Effector memory CD4-positive, alpha-beta T cell (primary cell): ENCODE measurements around the gene NUP50.

Source experiments
- DNase-seq, 3 donors: peaks; one replicate each; pipeline ENCODE4 v3.0.0-alpha.2; 2020
- H3K27ac ChIP-seq: 2 replicates; pipeline ENCODE4 v1.7.0; 2013; ENCODE audit warnings: mild to moderate bottlenecking, low read length, moderate library complexity; ENCODE audit not compliant: insufficient read depth, poor library complexity, severe bottlenecking
- H3K27me3 ChIP-seq: replicated peaks from 2 replicates; pipeline ENCODE4 v1.7.0; 2013; ENCODE audit warnings: mild to moderate bottlenecking, low read length; ENCODE audit not compliant: insufficient read depth, control insufficient read depth, poor library complexity, severe bottlenecking
- H3K36me3 ChIP-seq: 2 replicates; pipeline ENCODE4 v1.7.0; 2013; ENCODE audit warnings: mild to moderate bottlenecking, low read length, moderate library complexity; ENCODE audit not compliant: control insufficient read depth, insufficient read depth
- H3K4me1 ChIP-seq: 2 replicates; pipeline ENCODE4 v1.7.0; 2013; ENCODE audit warnings: low read length, mild to moderate bottlenecking; ENCODE audit not compliant: control insufficient read depth, insufficient read depth, poor library complexity, severe bottlenecking
- H3K4me3 ChIP-seq: 2 replicates; pipeline ENCODE4 v1.7.0; 2013; ENCODE audit warnings: low read length, low read depth, mild to moderate bottlenecking; ENCODE audit not compliant: insufficient read depth, poor library complexity, severe bottlenecking
- H3K9me3 ChIP-seq: 2 replicates; pipeline ENCODE4 v1.7.0; 2013; ENCODE audit warnings: mild to moderate bottlenecking, low read length, moderate library complexity; ENCODE audit not compliant: control insufficient read depth

The NUP50 gene

GRCh38 chr22:45134313-45134712, 29.4 kb upstream of the NUP50 start:
- H3K9me3 ChIP-seq: no peaks in the 10 kb centered on the region
- peaks cover 12% of the 10 kb centered on the region for H3K36me3 ChIP-seq
- no peak overlapping the region for H3K4me3 ChIP-seq
- no peak for DNase-seq
- peaks cover 5% of the 10 kb centered on the region for H3K4me1 ChIP-seq
- no peak overlapping the region for H3K27ac ChIP-seq
- no peaks in the 10 kb centered on the region for H3K27me3 ChIP-seq

GRCh38 chr22:45136594-45136993, 27.1 kb upstream of the NUP50 start:
- no peak overlapping the region for H3K4me3 ChIP-seq
- H3K27ac ChIP-seq: no peak overlapping the region
- no peaks in the 10 kb centered on the region for H3K27me3 ChIP-seq
- H3K36me3 ChIP-seq: peaks cover 12% of the 10 kb centered on the region
- no peak for DNase-seq
- no peaks in the 10 kb centered on the region for H3K9me3 ChIP-seq
- no peaks in the 10 kb centered on the region for H3K4me1 ChIP-seq

GRCh38 chr22:45139693-45140092, 24.0 kb upstream of the NUP50 start:
- H3K9me3 ChIP-seq: no peaks in the 10 kb centered on the region
- DNase-seq: no peak
- no peaks in the 10 kb centered on the region for H3K36me3 ChIP-seq
- H3K27me3 ChIP-seq: no peaks in the 10 kb centered on the region
- no peak overlapping the region for H3K27ac ChIP-seq
- no peak overlapping the region for H3K4me3 ChIP-seq
- H3K4me1 ChIP-seq: no peaks in the 10 kb centered on the region

GRCh38 chr22:45142376-45142775, 21.3 kb upstream of the NUP50 start:
- Histone ChIP-seq H3K27ac (no peak overlapping the region), H3K4me3 (no peak overlapping the region), H3K9me3 (no peaks in the 10 kb centered on the region), H3K36me3 (no peaks in the 10 kb centered on the region), H3K4me1 (no peaks in the 10 kb centered on the region), H3K27me3 (no peaks in the 10 kb centered on the region)
- no peak for DNase-seq

- Histone ChIP-seq H3K4me3 (no peak overlapping the region), H3K27me3 (no peaks in the 10 kb centered on the region), H3K4me1 (no peaks in the 10 kb centered on the region), H3K36me3 (no peaks in the 10 kb centered on the region), H3K27ac (no peak overlapping the region), H3K9me3 (no peaks in the 10 kb centered on the region)
- no peak for DNase-seq
Measured at GRCh38 chr22:45144916-45145315, 18.8 kb upstream of the NUP50 start.

GRCh38 chr22:45149671-45150070, 14.1 kb upstream of the NUP50 start:
- H3K36me3 ChIP-seq: no peaks in the 10 kb centered on the region
- no peak overlapping the region for H3K27ac ChIP-seq
- DNase-seq: no peak
- H3K27me3 ChIP-seq: no peaks in the 10 kb centered on the region
- no peak overlapping the region for H3K4me3 ChIP-seq
- H3K9me3 ChIP-seq: no peaks in the 10 kb centered on the region
- H3K4me1 ChIP-seq: no peaks in the 10 kb centered on the region

GRCh38 chr22:45150139-45150538, 13.6 kb upstream of the NUP50 start:
- Histone ChIP-seq H3K4me1 (no peaks in the 10 kb centered on the region), H3K27ac (no peak overlapping the region), H3K27me3 (no peaks in the 10 kb centered on the region), H3K36me3 (no peaks in the 10 kb centered on the region), H3K9me3 (no peaks in the 10 kb centered on the region), H3K4me3 (no peak overlapping the region)
- no peak for DNase-seq

GRCh38 chr22:45151503-45151902, 12.2 kb upstream of the NUP50 start:
- H3K4me3 ChIP-seq: no peak overlapping the region
- no peak overlapping the region for H3K27ac ChIP-seq
- no peaks in the 10 kb centered on the region for H3K9me3 ChIP-seq
- H3K4me1 ChIP-seq: no peaks in the 10 kb centered on the region
- H3K27me3 ChIP-seq: no peaks in the 10 kb centered on the region
- no peaks in the 10 kb centered on the region for H3K36me3 ChIP-seq
- no peak for DNase-seq

- no peak for DNase-seq
- Histone ChIP-seq H3K9me3 (no peaks in the 10 kb centered on the region), H3K4me1 (no peaks in the 10 kb centered on the region), H3K27me3 (no peaks in the 10 kb centered on the region), H3K4me3 (no peak overlapping the region), H3K36me3 (no peaks in the 10 kb centered on the region), H3K27ac (no peak overlapping the region)
Measured at GRCh38 chr22:45154383-45154782, 9.3 kb upstream of the NUP50 start.

GRCh38 chr22:45155050-45155840, 8.5 kb upstream of the NUP50 start:
- no peak overlapping the region for H3K27ac ChIP-seq
- H3K4me1 ChIP-seq: no peaks in the 10 kb centered on the region
- no peak for DNase-seq
- H3K9me3 ChIP-seq: no peaks in the 10 kb centered on the region
- H3K36me3 ChIP-seq: no peaks in the 10 kb centered on the region
- H3K4me3 ChIP-seq: no peak overlapping the region
- no peaks in the 10 kb centered on the region for H3K27me3 ChIP-seq
